HL-60/S4 treated with phorbol 12-myristate 13-acetate at 8.2 ng/mL for 4 days and 3 days (cell line): ENCODE data around the gene EGFR.

Source experiments
- in situ Hi-C: fragments of 300-500 bp; cut with MboI; formaldehyde crosslinking; loops from 2 replicates; pipeline ENCODE4 v1.15.0; 2022; ENCODE audit warnings: low sequenced_read_pairs

EGFR gene

GRCh38 chr7:55121249-55121648 is 102.4 kb downstream of the EGFR start:
- in situ Hi-C loops, result no loop called here

GRCh38 chr7:55122263-55122662 is 103.4 kb downstream of the EGFR start:
- in situ Hi-C loops, result no loop called here

- in situ Hi-C loops, result no loop called here
Measured at GRCh38 chr7:55124989-55125875, 106.4 kb downstream of the EGFR start.

GRCh38 chr7:55127135-55127551 is 108.3 kb downstream of the EGFR start:
- in situ Hi-C loops, result no loop called here

GRCh38 chr7:55127622-55128081 is 108.8 kb downstream of the EGFR start:
- in situ Hi-C loops, result no loop called here

DNA sequence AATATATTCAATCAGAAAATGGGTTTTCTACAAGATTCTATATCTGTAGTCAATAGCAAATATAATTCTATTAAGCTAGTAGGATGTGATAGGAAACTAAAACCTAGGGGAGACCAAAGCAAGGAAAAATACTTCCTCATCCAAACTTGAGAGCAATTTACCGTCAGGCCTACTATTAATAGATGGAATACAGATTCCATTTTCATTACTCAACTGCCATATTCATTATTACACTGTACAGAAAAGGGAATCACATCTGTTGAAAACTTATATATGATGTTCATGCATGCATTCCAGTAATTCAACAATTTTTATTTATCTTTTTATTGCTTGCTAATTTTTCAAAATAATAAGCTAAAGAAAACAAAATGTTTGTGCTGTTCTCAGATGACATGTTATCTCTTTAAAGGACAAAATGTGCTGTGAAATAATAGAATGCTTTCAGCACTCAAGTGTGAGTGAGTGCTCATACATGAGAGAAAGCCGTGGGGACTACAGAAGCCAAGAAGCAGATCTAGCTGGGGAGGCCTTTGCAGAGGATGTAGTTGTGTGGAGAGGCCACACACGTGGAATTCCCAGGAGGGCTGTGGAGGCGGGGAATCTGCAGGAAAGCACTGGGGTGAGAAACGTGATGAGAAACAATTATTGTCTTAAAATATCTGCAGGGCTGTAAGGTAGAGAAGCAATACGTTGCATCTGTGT is 110.0 kb downstream of the EGFR start:
- in situ Hi-C loops, result no loop called here

DNA sequence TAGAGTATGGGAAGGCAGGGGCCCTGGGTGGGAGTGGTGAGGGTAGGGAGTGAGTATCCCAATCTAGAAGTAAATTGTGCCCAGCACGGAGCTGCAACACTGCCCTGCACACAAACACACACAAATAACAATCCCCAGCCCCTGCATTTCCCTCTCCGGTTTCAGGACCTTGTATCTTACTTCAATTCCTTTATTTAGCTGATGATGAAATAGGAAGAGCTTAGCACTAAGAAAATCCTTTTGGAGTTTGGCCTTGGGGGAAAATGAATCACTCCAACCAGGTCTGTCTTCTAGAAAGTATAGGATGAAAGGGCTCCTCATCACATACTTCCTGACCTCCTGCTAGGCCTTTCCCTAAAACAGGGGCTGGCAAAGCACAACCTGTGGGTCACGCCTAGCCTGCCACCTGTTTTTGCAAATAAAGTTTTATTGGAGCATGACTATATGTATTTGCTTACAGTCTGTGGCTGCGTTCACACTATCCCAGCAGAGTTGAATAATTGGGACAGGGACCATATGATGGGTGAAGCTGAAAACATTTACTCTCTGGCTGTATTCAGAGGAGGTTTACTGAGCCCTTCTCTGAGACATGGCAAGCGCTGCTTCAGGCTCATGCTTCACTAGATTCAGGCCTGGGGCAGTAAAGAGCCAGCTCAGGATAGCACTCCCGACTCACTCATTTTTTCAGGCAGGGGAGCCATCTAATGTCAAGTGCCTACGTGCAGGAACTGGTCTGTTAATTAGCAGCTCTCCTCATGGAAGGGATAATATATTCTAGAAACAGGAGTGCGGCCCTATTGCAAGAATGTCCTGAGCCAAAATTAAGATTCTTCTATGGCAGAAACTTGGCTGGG is 111.0 kb downstream of the EGFR start:
- in situ Hi-C loops, result no loop called here

DNA sequence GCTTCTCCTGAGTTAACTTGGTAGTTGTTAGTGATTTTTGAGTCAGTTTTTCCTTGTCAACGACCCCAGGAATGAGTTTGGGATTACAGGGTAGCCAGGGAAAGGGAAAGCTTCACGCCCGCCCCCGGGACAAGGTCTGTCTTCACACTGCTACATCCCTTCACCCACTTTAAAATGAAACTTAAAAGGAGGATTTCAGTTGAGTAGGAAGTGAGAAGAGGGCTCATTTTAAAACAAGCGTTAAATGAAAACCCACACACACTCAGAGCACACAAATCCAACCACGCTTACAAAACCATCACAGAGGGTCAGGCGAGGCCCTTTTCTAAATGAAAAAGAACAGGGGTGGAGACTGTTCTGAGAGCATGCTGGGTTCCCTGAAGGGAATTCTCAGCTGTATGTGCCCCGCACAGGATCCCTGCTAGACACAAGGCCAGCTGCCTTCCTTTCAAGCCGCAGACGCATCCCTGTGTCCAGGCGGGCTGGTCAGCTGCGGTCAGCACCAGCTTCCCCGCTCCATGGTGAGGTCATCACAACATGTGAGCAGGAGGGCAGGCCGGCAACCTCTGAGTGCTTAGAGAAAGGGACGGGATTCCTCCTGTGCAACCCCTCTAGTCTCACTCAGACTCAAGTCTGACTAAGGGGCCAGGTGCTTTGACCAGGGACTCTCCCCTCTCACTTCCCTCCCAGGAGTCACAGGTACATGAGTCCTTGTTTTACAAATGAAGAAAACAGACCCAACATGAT is 111.8 kb downstream of the EGFR start:
- in situ Hi-C loops, result no loop called here

DNA sequence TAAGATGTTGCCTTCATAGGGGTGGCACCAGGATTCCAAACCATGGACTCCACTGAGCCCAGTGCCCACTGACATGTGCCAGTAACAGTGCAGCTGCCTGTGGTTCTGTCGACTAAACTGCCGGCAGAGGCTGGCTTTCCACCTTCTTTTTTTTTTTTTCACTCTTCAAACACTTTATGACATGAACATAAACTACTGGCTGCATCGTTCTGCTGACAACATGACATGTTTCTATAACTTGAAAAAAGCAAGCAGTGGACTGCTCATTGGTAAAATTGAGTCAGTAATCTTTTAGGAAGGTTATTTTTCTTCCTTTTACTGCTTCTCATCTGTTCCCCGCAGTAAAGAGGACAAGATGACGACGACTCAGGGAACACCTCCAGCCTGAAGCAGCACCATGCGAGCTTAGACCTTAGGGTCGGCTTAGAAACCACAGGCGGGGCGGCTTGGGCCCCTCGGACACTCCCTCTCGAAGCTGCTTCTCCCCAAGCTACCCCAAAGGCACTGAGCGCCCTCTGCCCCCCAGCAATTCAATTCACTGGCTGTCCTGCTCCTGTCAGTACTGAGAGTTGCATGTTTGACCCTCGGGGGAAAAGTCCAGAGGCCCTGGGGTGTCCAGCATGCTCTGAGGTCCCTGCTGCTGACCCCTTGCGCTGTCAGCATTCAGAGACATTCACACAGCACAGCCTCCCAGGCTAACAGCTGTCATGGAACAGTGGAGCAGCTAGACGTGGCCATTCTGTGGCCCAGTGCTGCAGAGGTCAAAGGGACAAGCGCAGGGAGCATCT is 112.5 kb downstream of the EGFR start:
- in situ Hi-C loops, result no loop called here

GRCh38 chr7:55132550-55132889 is 113.7 kb downstream of the EGFR start:
- in situ Hi-C loops, result no loop called here

- in situ Hi-C loops, result no loop called here
Measured at GRCh38 chr7:55132890-55133551, 114.2 kb downstream of the EGFR start.

GRCh38 chr7:55133630-55134358 is 115.0 kb downstream of the EGFR start:
- in situ Hi-C loops, result no loop called here

GRCh38 chr7:55134359-55134725 is 115.5 kb downstream of the EGFR start:
- in situ Hi-C loops, result no loop called here

DNA sequence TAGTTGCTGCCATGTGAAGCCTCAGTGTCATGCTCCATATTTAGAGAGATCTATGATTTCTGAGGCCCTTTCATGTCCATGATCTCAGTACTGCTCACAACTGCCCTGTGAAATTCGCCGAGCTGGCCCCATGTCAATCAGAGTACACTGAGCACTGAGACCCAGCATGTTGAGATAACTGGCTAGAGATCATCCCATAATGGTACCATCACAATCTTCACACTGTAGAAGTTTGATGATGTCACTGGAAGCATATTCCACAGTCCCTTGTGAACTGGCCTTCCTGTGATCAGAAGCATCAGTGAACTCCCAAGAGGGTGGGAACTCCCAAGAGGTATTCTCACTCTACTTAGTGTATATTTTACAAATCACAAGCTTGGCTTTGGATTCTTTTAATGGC is 116.0 kb downstream of the EGFR start:
- in situ Hi-C loops, result no loop called here

DNA sequence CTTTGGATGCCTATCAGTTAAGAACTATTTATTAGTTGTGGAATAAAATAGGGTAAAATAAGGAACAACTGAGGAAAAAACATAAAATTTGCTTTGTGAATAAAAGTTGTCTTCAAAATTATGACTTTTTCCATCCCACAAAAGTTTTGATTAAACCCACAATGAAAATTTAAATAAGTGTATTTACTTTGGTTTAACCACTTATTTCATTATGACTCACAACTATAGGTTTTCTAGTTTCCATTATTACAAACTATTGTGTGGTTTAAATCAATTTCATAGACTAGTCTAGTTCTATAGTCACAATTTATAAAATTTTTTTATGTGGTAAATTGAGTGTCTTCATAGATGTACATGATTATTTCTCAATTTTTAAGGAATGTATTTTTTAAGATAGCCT is 116.6 kb downstream of the EGFR start:
- in situ Hi-C loops, result no loop called here

- in situ Hi-C loops, result no loop called here
Measured at GRCh38 chr7:55138663-55139062, 119.8 kb downstream of the EGFR start.

GRCh38 chr7:55140221-55140940 is 121.6 kb downstream of the EGFR start:
- in situ Hi-C loops, result no loop called here

DNA sequence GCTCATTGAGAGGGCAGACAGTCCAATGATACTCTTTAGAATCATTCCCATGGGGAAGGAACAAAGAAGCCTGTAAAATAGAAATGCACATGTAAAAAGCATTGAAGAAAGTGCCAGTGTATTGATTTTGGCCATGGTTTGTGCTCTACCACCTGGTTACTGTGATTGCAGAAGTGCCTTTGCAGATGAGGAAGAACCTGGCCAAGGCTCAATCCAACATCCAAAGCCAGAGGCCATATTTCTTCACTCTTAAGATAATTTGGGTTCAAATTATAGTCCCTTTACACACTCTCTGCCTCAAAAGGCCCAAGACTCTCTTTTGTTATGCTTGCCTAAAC is 122.1 kb downstream of the EGFR start:
- in situ Hi-C loops, result no loop called here
